Activated T-helper 1 cell treated with anti-CD3 and anti-CD28 coated beads, Interleukin-2, amount 50 U/mL, for 16 hours (primary cell): Measurements from ENCODE around the gene RALGAPA1.
A peak's percentile ranks its signal among the peaks of the same experiment; 100 is the strongest.
"Not testable (repeated sequence)": the region's sequence is repeated elsewhere in the genome, so short reads cannot be mapped to it uniquely, and the experiment has no call there.

ENCODE experiments used
- DNase-seq, 2 donors: peaks; one replicate each; pipeline ENCODE4 v3.0.0-alpha.2; 2020; ENCODE audit warnings: low read depth in 1 of 2, low spot score in 1 of 2

RALGAPA1 gene

DNA sequence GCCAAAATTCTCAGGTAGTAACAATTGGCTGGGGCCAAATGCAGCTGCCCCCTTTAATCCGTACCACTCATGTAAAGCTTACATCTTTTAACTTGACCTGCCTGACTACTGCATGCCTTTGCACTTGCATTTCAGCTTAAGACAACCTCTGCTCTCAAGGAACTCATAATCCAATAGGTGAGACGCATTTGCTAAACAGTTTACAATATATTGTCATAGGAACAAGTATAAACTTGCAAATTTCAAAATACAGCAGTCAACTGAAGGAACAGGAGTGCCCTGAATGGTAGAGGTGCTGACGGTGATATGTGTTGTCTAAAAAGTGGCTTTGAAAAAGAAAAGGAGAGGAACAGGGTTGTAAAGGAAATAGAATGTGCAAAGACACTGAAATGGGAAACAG, 13.4 kb upstream of the RALGAPA1 start:
- no peak for DNase-seq

DNA sequence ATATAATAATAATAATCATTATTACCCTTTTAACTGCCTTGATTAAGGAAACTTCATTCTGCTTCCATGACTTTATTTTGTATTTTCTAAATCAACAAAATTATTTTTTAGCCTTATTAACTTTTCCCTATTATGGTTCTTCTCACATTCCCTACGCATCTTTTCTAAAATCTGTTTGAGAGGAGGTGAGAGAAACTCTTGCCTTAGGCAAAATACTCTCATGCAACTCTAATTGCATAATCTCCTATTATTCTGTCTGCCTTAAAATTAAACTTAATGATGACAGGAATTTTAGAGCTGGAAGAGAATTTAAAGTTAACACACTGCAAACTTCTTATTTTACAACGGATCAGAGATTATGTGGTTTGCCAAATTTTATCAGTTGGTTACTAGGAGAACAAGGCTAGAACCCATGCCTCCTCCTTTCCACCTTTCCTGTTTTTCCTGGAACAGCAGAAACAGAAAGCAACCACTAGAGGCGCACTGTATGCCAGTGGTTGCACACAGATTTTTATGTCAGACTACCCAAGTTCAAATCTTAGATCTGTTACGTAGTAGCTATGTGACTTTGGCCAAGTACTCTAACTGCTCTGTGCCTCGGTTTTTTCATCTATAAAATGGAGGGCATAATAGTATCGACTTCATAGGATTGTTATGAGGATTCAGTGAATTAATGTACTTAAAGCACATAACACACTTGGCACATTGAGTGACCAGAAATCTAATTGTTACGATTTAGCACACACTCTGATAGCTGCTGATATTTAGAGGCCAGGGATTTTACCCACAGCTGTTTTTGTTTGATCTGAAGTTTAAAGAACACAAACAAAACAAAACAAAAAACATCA, 12.7 kb upstream of the RALGAPA1 start:
- DNase-seq: no peak

DNA sequence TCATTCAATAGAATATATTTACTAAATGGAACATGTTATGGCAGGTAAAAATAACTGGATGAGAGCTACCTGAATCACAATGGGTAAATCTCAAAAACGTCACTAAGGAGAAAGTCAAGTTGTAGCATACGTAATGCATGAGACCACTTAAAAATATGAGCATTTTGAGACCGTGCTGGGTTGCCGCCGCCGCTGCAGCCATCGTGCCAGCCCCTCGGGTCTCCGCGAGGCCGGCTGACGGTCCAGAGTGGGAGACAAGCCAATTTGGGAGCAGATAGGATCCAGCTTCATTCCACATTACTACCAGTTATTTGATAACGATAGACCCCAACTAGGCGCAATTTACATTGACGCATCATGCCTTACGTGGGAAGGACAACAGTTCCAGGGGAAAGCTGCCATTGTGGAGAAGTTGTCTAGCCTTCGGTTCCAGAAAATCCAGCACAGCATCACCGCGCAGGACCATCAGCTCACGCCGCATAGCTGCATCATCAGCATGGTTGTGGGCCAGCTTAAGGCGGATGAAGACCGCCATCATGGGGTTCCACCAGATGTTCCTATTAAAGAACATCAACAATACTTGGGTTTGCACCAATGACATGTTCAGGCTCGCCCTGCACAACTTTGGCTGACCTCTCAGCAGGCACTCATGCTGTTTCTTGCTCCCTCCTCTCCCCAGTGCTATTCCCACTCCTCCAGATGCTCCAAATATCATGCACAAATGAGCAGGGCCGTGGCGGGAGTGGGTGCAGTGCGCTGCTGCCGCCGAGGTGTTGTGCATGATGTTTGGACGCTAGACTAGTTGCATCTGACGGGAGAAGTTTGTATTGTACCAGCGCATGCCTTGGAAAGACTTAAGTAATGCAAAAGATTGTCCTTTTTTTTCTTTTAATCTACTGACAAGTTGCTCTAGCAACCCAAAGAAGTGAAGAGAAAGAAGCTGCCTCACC, 10.8 kb upstream of the RALGAPA1 start:
- DNase-seq: no peak

DNA sequence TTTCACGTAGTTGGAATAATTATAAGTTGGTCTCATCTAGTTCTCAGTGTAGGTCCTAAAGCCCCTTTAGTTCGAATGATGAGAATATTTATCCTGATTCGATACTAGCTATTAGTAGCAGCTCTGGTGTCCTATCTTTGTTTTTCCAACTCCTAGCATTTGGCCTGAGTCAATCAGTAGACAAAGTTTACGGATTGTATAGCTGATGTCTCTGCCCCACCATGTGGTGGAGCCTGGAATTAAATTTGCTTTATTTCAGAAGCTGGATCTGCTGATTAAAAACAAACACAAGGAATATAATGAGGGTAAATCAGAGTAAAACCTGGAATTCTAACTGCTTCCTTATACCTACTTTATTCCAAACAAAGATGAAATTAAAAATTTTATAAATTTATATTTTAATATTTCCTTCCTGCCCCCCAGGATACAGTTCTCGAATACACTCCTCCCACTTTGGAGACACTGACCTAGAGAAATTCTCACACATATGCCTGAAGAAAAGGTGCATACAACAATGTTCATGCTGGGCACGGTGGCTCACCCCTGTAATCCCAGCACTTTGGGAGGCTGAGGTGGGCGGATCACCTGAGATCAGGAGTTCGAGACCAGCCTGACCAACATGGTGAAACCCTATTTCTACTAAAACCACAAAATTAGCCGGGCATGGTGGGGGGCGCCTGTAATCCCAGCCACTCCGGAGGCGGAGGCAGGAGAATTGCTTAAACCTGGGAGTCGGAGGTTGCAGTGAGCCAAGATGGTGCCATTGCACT, 9.4 kb upstream of the RALGAPA1 start:
- no peak for DNase-seq

DNA sequence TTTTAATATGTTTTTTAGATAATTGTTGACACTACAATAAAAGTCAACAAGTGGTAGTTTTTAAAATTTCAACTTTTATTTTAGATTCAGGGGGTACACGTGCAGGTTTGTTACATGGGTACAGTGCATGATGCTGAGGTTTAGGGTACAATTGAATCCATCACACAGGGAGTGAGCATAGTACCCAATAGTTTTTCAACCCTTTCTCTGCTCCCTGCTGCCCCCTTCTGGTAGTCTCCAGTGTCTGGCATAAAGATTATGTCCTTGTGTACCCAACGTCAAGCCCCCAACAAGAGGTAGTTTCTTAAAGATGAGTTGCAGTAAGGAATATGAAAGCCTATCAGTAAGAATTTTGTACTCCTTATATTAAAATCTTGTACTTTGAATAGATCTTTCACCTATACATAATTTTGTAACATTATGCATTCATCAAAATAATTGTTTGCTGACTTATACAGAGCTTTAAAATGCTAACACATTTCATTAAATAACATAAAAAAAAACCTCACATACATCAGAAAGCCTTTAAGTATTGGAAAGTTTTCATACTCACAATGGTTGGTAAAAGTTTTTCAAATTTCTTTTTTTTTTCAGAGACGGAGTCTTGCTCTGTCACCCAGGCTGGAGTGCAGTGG, 5.4 kb upstream of the RALGAPA1 start:
- peak; percentile 57 to 63 for DNase-seq

DNA sequence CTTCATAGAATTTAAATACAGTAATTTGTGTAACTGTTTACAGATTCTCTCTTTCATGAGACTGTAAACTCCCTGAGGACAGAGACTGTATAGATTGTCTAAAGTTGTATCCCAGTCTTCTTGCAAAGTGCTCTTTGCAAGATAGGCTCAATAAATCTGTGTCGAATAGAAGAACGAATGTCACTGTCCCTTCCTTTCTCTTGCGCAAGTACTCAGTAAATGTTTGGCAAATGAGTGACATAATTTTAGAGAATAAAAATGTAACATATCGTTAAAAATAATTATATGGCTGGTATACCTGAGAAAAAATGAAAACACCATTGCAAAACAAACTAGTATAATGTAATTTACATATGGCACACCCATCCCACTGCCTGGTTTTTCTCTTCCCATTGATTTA, 1.9 kb upstream of the RALGAPA1 start:
- DNase-seq: no peak

DNA sequence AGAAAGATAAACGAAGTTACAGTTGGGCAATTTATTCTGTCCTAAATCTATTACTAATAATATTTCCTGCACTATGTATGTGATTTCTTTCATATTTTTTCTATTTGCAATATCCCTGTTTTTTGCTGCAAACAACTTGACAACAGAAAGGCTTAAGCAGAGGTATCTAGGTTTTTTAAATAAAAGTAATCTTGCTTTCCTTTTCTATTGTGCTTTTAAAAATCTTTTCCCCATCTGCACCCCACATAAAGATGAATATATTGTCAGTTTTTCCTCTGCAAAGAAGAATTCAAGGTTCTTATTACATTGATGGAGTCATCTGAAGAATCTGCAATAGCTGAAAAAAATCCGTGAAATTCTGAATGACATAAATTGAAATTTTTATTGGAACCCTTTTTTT, 502 bp upstream of the RALGAPA1 start:
- no peak for DNase-seq

DNA sequence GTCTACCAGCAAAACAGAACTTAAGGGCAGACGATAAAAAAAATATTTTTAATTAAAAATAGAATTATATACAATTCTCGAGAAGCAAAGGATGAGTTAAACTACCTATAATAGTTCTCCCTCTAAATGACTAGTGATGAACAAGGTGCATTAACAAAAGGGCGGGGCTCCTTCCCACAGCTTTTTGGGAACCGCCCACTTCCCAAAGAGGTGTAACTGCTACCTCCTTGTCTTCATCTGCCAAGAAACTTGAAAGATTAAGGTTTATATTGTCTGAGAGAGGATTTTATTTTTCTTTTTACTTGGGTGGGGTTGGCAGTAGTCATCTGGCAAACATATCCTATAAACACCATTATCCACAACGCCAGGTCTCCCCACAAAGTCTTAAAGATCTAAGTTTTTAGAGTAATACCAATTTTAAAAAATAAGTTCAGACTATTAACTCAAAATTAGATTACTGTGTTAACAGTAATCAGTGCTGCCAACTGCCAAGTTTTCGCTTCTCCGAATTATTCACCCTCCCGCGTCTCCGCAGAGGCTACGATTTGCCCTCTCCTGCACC, 938 bp downstream of the RALGAPA1 start:
- no peak for DNase-seq

DNA sequence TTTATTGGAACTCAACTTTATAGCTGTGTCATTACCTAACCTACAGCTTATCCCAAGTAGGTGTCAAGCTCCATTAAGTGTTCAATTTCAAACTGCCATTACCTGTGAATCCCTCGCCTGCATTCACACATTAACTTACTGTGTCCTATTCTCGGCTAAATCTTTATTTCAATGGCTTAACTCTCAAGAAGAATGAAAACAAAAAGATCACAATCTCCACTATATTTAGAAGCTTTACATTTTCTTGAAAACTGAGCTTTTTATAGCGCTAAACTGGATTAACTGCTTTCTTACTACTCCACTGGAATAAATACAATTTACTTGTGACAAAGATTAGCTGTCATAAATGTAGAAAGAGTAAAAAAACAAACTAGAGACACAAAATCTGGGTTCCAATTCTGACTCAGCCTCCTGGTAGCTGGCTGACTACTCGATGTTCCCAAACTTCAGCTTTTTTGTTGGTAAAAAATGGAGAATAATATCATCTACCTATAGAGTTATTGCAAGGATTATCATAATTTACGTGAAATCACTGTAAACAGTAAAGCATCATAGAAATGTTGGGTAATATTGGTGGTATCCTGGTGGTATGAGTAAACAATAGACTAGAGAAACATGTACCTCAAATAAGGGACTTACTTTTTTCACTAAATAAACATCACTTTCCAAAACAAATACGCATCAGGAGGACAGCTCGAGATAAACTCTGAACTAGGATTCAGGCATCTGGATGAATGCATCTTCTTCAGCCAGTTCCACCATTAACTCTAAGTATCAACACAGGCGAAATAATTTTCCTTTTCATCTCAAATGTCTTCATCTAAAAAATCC, 1.7 kb downstream of the RALGAPA1 start:
- DNase-seq: no peak

DNA sequence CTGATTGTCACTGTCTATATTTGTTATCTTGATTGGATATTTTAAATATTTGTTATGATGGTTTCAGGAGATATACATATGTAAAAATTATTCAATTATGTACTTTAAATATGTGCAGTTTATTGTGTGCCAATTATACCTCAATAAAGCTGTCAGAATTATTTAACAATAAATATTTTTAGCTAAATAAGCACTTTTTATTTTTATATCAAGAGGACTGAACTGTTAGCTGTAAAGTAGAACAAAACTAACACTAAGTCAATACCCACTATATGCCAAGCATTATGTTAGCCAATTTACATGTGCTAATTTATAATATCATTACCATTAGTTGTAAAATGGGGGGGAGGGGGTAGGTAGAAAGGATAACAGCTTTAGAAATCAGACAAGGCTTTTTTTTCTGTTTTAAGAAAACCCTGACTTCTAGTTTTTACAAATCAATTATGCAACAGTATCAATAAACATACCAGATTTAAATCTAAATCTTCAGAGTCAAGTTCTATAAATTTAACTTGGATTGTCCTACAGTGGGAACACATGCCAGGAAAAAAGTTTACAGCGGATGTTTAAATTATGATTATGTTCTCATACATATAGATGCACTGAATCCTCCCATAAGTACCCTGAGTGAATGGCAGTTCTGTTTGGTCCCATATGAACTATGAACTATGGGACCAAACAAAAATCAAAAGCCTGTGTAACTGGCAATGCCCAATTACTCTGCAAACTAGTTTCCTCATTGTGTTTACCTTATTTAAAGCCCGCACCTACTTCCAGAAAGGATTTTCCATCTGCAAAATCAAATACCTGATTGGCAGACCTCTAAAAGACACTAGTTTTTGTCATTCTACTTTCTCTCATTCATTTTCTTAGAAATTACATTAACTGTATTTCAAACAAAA, 2.8 kb downstream of the RALGAPA1 start:
- DNase-seq: no peak

DNA sequence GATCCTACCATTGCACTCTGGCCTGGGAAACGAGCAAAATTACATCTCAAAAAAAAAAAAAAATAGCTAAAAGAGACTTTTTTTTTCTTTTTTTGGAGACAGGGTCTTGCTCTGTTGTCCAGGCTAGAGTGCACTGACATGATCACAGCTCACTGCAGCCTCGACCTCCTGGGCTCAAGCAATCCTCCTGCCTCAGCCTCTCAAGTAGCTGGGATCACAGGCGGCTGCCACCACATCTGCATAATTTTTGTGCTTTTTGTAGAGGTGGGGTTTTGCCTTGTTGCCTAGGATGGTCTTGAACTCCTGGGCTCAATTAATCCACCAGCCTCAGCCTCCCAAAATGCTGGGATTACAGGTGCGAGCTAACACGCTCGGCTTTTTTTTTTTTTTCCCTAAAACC, 11.3 kb downstream of the RALGAPA1 start:
- no peak for DNase-seq

DNA sequence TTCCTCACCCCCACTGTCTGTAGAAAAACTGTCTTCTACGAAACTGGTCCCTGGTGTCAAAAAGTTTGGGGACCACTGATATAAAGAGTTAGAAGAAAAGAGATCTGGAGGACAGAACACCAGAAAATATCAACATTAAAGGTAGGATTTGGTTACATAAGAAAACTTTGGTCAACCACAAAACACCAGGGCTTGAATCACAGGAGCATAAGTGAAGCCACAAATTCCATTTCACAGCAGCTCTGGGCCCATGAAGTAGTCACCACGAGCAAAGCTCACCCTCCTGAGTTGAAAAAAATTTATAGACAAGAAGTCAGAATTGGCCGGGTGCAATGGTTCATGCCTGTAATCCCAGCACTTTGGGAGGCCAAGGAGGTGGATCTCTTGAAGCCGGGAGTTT, 19.4 kb downstream of the RALGAPA1 start:
- DNase-seq: no peak

DNA sequence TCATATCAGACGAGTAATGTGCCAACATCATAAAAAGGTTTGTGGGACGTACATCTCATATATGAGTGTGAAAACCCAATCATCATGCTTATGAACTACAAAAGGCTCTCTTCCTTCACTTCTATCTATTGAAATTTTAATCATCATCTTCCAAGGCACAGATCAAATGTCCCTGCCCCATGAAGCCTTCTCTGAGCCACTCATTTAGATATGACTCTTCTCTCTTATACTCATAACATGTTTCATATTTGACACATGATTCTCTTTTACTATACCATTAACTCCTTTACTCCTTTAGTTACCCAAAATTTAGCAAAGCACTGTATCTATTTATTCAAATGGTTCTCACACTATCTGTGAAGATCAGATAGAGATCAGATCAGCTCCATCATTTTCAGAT, 22.2 kb downstream of the RALGAPA1 start:
- no peak for DNase-seq

DNA sequence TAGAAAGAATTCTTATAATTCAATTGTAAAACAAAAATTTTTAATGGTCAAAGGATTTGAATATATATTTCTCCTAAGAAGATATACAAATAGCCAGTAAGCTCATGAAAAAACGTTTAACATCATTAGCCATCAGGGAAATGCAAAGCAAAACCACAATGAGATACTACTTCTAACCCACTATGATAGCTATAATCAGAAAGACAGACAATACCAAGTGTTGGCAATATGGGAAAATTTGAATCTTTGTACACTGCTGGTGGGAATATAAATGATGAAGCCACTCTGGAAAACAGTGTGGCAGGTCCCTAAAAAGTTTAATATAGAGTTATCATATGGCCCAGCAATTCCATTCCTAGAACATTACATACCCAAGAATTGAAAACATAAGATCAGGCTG, 25.4 kb downstream of the RALGAPA1 start:
- no peak for DNase-seq

DNA sequence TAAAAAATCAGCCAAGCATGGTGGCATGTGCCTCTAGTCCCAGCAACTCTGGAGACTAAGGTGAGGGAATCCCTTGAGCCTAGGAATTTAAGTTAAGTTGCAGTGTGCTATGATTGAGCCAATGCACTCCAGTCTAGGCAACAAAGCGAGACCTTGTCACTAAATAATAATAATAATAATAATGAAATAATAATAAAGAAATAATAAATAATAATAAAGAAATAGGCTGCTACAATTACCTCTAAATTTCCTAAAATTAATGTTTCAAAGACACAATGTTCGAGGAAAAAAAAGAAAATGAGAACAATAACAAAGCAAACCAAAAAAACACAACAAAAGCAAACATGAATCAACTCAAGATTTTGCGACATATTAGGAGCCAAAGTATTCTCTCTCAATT, 29.7 kb downstream of the RALGAPA1 start:
- DNase-seq: no peak

DNA sequence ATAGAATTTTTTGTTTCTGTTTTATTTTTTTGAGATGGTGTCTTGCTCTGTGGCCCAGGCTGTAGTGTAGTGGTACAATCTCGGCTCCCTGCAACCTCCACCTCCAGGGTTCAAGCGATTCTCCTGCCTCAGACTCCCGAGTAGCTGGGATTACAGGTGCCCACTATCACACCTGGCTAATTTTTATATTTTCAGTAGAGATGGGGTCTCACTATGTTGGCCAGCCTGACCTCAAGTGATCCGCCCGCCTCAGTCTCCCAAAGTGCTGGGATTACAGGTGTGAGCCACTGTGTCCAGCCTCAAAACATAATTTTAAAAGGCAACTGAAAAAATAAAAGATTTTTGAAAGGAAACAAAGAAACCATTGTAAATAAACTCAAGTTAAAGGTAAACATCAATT, 31.5 kb downstream of the RALGAPA1 start:
- not testable (repeated sequence) for DNase-seq

DNA sequence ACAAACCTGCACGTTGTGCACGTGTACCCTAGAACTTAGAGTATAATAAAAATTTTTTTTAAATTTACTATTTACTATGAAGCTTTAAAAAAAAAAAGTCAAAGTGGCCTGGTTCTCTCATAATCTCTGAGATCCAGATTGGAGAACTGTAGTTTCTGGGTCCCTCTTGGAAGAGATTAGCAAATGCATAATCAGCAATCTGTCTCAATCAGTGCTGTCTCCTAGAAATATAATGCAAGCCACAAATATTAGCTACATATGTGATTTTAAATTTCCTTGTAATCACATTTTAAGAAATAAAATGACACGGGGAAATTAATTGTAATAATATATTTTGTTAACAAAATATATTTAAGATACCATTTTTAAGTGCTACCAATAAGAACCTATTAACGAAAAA, 32.3 kb downstream of the RALGAPA1 start:
- no peak for DNase-seq

DNA sequence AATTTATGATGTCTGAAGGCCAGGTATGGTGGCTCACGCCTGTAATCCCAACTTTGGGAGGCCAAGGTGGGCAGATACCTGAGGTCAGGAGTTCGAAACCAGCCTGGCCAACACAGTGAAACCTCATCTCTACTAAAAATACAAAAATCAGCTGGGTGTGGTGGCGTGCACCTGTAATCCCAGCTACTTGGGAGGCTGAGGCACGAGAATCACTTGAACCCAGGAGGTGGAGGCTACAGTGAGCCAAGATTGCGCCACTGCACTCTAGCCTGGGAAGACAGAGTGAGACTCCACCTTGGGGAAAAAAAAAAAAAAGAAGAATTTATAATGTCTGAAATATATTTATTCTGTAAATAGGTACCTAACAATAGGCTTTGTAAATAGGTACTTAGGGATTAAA, 33.0 kb downstream of the RALGAPA1 start:
- not testable (repeated sequence) for DNase-seq

DNA sequence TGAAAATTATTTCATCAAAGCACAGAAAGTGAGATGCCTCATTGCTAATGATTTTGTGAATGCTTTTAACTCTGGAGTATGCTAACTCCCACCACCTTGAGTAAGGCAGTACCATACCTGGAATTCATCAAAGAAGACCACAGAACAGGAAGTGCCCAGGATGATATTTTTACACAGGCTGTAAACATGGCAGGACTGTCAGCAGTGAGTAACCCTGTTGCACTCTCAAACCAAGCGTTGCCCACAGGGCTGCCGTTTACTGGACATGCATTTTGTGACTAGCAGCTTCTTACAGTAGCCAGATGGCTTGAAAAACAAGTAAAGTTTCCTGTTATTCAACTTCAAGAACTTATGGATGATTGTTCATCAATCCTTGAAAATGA, 42.4 kb downstream of the RALGAPA1 start:
- DNase-seq: no peak
